Keratinocyte (primary cell): ENCODE results near the gene CCR9. TPM values are rescaled to one million over a fixed set of nuclear protein-coding genes. Genes with fewer than 3 reads are reported as not detected.

Source experiments
- DNase-seq: peaks from one replicate; pipeline ENCODE4 v3.0.0-alpha.2; 2011; ENCODE audit warnings: low read depth, missing footprints, low spot score
- FAIRE-seq: peaks from 2 replicates; lab custom pipeline; 2011; peaks lifted over from hg19 to GRCh38; lab: Jason Lieb, UNC
- H2AFZ ChIP-seq: 2 replicates; pipeline ENCODE4 v1.6.0; 2012; ENCODE audit warnings: low read length, control low read depth, inconsistent platforms; ENCODE audit not compliant: control insufficient read depth
- H3K27ac ChIP-seq: 2 replicates; pipeline ENCODE4 v1.5.1; 2011; ENCODE audit warnings: low read length; ENCODE audit not compliant: control insufficient read depth, insufficient read depth
- H3K27me3 ChIP-seq: 3 replicates; pipeline ENCODE4 v1.6.0; 2011; ENCODE audit warnings: low read length; ENCODE audit not compliant: control insufficient read depth, insufficient read depth; ENCODE audit errors: extremely low read depth
- H3K36me3 ChIP-seq, 2 experiments: 2 replicates in 1 of 2; 3 replicates in 1 of 2; pipeline ENCODE4 v1.5.1; 2011; ENCODE audit warnings: low read length in 2 of 2, mild to moderate bottlenecking in 1 of 2; ENCODE audit not compliant: control insufficient read depth in 2 of 2, insufficient read depth in 2 of 2; ENCODE audit errors: extremely low read depth in 1 of 2
- H3K4me1 ChIP-seq: 3 replicates; pipeline ENCODE4 v1.5.1; 2011; ENCODE audit warnings: low read length; ENCODE audit not compliant: control insufficient read depth, insufficient read depth; ENCODE audit errors: extremely low read depth
- H3K4me2 ChIP-seq: 3 replicates; pipeline ENCODE4 v1.6.0; 2011; ENCODE audit warnings: low read depth, low read length; ENCODE audit not compliant: control insufficient read depth, insufficient read depth; ENCODE audit errors: extremely low read depth
- H3K4me3 ChIP-seq, 3 experiments: fragments of 200-600 bp in 1 of 3; sonication (generic) in 1 of 3; 2 replicates in 2 of 3; 3 replicates in 1 of 3; pipeline ENCODE4 v1.5.1; 2011 to 2016; ENCODE audit warnings: low read length in 3 of 3, mild to moderate bottlenecking in 3 of 3, control low read depth in 2 of 3, inconsistent platforms in 1 of 3, low read depth in 1 of 3, mixed read lengths in 1 of 3, mixed run types in 1 of 3, moderate library complexity in 1 of 3; ENCODE audit not compliant: control insufficient read depth in 2 of 3, insufficient read depth in 2 of 3; ENCODE audit errors: extremely low read depth in 1 of 3
- H3K79me2 ChIP-seq: 2 replicates; pipeline ENCODE4 v1.6.0; 2012; ENCODE audit warnings: low read length; ENCODE audit not compliant: control insufficient read depth, insufficient read depth
- H3K9ac ChIP-seq: 3 replicates; pipeline ENCODE4 v1.6.0; 2011; ENCODE audit warnings: low read length; ENCODE audit not compliant: control insufficient read depth, insufficient read depth; ENCODE audit errors: extremely low read depth
- H3K9me1 ChIP-seq: 3 replicates; pipeline ENCODE4 v1.6.0; 2011; ENCODE audit warnings: low read length; ENCODE audit not compliant: control insufficient read depth, insufficient read depth; ENCODE audit errors: extremely low read depth
- H3K9me3 ChIP-seq: 2 replicates; pipeline ENCODE4 v1.5.1; 2012; ENCODE audit warnings: low read depth, low read length; ENCODE audit not compliant: control insufficient read depth
- H4K20me1 ChIP-seq: 3 replicates; pipeline ENCODE4 v1.6.0; 2011; ENCODE audit warnings: low read length; ENCODE audit not compliant: control insufficient read depth, insufficient read depth; ENCODE audit errors: extremely low read depth
- EZH2 ChIP-seq: IDR thresholded peaks from one replicate; pipeline ENCODE4 v1.6.1; 2012; ENCODE audit warnings: inconsistent platforms, mild to moderate bottlenecking, low read length, moderate library complexity
- dilution Hi-C: fragments of 300-500 bp; cut with MboI; formaldehyde crosslinking; loops from one replicate; pipeline ENCODE4 v1.7.0; 2020; ENCODE audit warnings: low sequenced_read_pairs; ENCODE audit not compliant: extremely low pct_ligation_motif_present
- polyA plus RNA-seq, 5 experiments: library from polyadenylated mRNA; depleted of rRNA in 3 of 5; stranded (reverse) in 3 of 5; stranded (forward) in 1 of 5; unstranded in 1 of 5; fragments of >200 nt; gene quantifications; 1 replicate in 1 of 5; 2 replicates in 3 of 5; 3 replicates in 1 of 5; pipeline versions ENCODE4 v1.2.1 to v1.2.3, GENCODE V29; 2011 to 2012; ENCODE audit warnings: missing spikeins in 2 of 5, low read depth in 1 of 5, low replicate concordance in 1 of 5
- TF ChIP-seq, protein P1 (sequence below), 3 experiments: IDR thresholded peaks in 1 of 3; conservative IDR thresholded peaks in 1 of 3; optimal IDR thresholded peaks in 1 of 3; 2 replicates in 2 of 3; 3 replicates in 1 of 3; pipeline versions ENCODE3 to v1.5.1; 2011; ENCODE audit warnings: low read length in 3 of 3, mild to moderate bottlenecking in 3 of 3, moderate library complexity in 2 of 3, control low read depth in 1 of 3, inconsistent platforms in 1 of 3; ENCODE audit not compliant: insufficient read depth in 2 of 3; ENCODE audit errors: extremely low read depth in 1 of 3

The CCR9 gene
- polyA plus RNA-seq, 1 donor (not counting 4 experiments of a cell fraction or from before 2014, with no cell fraction given) = not detected

DNA sequence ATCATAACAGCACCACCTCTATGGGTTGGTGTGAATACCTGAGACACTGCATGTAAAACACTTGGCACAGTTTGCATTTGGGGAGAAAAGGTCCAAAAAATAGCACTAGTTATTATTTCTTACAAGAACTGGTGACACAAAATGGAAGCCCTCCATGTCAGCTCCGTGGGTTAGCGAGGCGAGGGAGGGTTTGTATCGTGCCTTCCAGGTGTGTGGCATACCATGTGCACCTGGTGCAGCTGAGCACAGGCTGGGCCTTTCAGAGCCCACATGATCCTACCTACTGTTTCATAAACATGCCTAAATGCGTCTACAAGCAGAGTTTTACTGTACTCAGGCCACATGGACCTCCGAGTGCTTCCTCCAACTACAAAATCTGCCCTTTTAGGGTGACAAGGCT lies 62.5 kb downstream of the CCR9 start:
- Histone ChIP-seq H3K9me3 (no peaks in the 10 kb centered on the region), H3K36me3 (peaks cover 12 to 41% of the 10 kb centered on the region in 2 experiments), H3K9me1 (no peaks in the 10 kb centered on the region), H3K27ac (no peak overlapping the region), H3K4me3 (no peak overlapping the region), H3K27me3 (no peaks in the 10 kb centered on the region), H3K79me2 (no peaks in the 10 kb centered on the region), H3K9ac (no peak overlapping the region), H3K4me1 (no peaks in the 10 kb centered on the region), H4K20me1 (no peaks in the 10 kb centered on the region), H3K4me2 (no peak overlapping the region), H2AFZ (no peak overlapping the region)
- FAIRE-seq (no peak), DNase-seq (no peak)
- TF ChIP-seq EZH2 = no peak
- TF ChIP-seq, protein P1, sequence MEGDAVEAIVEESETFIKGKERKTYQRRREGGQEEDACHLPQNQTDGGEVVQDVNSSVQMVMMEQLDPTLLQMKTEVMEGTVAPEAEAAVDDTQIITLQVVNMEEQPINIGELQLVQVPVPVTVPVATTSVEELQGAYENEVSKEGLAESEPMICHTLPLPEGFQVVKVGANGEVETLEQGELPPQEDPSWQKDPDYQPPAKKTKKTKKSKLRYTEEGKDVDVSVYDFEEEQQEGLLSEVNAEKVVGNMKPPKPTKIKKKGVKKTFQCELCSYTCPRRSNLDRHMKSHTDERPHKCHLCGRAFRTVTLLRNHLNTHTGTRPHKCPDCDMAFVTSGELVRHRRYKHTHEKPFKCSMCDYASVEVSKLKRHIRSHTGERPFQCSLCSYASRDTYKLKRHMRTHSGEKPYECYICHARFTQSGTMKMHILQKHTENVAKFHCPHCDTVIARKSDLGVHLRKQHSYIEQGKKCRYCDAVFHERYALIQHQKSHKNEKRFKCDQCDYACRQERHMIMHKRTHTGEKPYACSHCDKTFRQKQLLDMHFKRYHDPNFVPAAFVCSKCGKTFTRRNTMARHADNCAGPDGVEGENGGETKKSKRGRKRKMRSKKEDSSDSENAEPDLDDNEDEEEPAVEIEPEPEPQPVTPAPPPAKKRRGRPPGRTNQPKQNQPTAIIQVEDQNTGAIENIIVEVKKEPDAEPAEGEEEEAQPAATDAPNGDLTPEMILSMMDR (optimal IDR thresholded peaks at IDR 0.05 in 1 of 3, IDR thresholded peaks at IDR 0.05 in 1 of 3, conservative IDR thresholded peaks at IDR 0.05 in 1 of 3; ENCODE audit: extremely low read depth in 1 of 3, insufficient read depth in 2 of 3, low read length in 3 of 3) = no peak
- dilution Hi-C loops = no loop called here

DNA sequence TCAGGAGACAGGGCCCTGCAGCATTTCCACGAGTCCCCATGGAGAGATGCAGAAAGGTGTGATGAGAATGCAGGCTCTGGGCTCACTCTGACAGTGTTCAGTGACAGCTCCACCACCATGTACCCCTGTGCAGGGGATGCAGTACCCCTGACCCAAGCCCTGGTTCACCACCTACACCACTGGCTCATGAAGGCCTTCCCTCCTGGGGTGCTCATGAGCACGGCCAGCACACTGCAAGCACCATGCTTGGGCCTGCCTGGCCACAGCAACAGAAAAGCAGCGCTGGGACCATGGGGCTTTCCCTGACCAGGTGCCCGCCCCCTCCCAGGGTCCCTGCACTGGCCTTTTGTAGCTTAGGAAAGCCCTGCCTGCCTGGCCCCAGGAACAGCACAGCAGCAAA lies 63.1 kb downstream of the CCR9 start:
- H3K4me2 ChIP-seq = no peak overlapping the region
- H4K20me1 ChIP-seq = no peaks in the 10 kb centered on the region
- H3K36me3 ChIP-seq = peaks cover 15 to 42% of the 10 kb centered on the region in 2 experiments
- FAIRE-seq (no peak), DNase-seq (no peak)
- H3K9ac ChIP-seq = no peak overlapping the region
- H3K27ac ChIP-seq = no peak overlapping the region
- no peaks in the 10 kb centered on the region for H3K79me2 ChIP-seq
- dilution Hi-C loops = no loop called here
- H3K4me3 ChIP-seq = no peak overlapping the region
- no peak overlapping the region for H2AFZ ChIP-seq
- H3K27me3 ChIP-seq = no peaks in the 10 kb centered on the region
- H3K9me3 ChIP-seq = no peaks in the 10 kb centered on the region
- no peaks in the 10 kb centered on the region for H3K4me1 ChIP-seq
- TF ChIP-seq, protein P1 (optimal IDR thresholded peaks at IDR 0.05 in 1 of 3, IDR thresholded peaks at IDR 0.05 in 1 of 3, conservative IDR thresholded peaks at IDR 0.05 in 1 of 3; ENCODE audit: extremely low read depth in 1 of 3, insufficient read depth in 2 of 3, low read length in 3 of 3) = no peak
- TF ChIP-seq EZH2 = no peak
- no peaks in the 10 kb centered on the region for H3K9me1 ChIP-seq
